HS-27A (cell line): ENCODE data around the gene RESF1.
"Not testable (repeated sequence)": the region's sequence is repeated elsewhere in the genome, so short reads cannot be mapped to it uniquely, and the experiment has no call there.

ENCODE experiments used
- DNase-seq: peaks from one replicate; pipeline ENCODE4 v3.0.0-alpha.2; 2012; ENCODE audit warnings: low read depth, missing footprints

Gene RESF1

GRCh38 chr12:31959161-31959700, at the start of gene RESF1:
RESF1 (plus strand) TSS chr12:31959415; CDS start chr12:31980956, 21,541 bp downstream.
- DNase-seq = peak; percentile 82

- DNase-seq = no peak
Measured at GRCh38 chr12:31914927-31915326, 44.3 kb upstream of the RESF1 start.

- DNase-seq = no peak
Measured at GRCh38 chr12:31915446-31915845, 43.8 kb upstream of the RESF1 start.

GRCh38 chr12:31922341-31923062, 36.7 kb upstream of the RESF1 start:
- peak; percentile 59 for DNase-seq

GRCh38 chr12:31923063-31923412, 36.2 kb upstream of the RESF1 start:
- DNase-seq = no peak

- no peak for DNase-seq
Measured at GRCh38 chr12:31928246-31929026, 30.8 kb upstream of the RESF1 start.

GRCh38 chr12:31929027-31929526, 30.1 kb upstream of the RESF1 start:
- no peak for DNase-seq

GRCh38 chr12:31931796-31932715, 27.2 kb upstream of the RESF1 start:
- DNase-seq = no peak

- DNase-seq = no peak
Measured at GRCh38 chr12:31944299-31944698, 14.9 kb upstream of the RESF1 start.

GRCh38 chr12:31947971-31948370, 11.2 kb upstream of the RESF1 start:
- no peak for DNase-seq

GRCh38 chr12:31948697-31949359, 10.4 kb upstream of the RESF1 start:
- DNase-seq = not testable (repeated sequence)

GRCh38 chr12:31950088-31950487, 9.1 kb upstream of the RESF1 start:
- no peak for DNase-seq

- DNase-seq = no peak
Measured at GRCh38 chr12:31950492-31950891, 8.7 kb upstream of the RESF1 start.

GRCh38 chr12:31951008-31951407, 8.2 kb upstream of the RESF1 start:
- DNase-seq = no peak

- no peak for DNase-seq
Measured at GRCh38 chr12:31951939-31952338, 7.3 kb upstream of the RESF1 start.

GRCh38 chr12:31952418-31952817, 6.8 kb upstream of the RESF1 start:
- DNase-seq = no peak

- DNase-seq = no peak
Measured at GRCh38 chr12:31954925-31955858, 4.0 kb upstream of the RESF1 start.

GRCh38 chr12:31958569-31959160, 550 bp upstream of the RESF1 start:
- peak; percentile 17 for DNase-seq

GRCh38 chr12:31959701-31960391, 631 bp downstream of the RESF1 start:
- DNase-seq = peak; percentile 57
